Measurements from ENCODE around the gene MMP13. TPM values are rescaled to one million over a fixed set of nuclear protein-coding genes. Genes with fewer than 3 reads are reported as not detected.

Gene MMP13
- total RNA-seq, 1 donor from 2014 or later: 6.5 TPM

GRCh38 chr11:102957953-102958352 lies 2.4 kb upstream of the MMP13 start:
- no peak overlapping the region for H3K4me3 Mint-ChIP-seq (ENCODE audit: unreplicated experiment)
- no peak overlapping the region for H3K27ac Mint-ChIP-seq (ENCODE audit: unreplicated experiment)
- no peaks in the 10 kb centered on the region for H3K4me1 Mint-ChIP-seq (ENCODE audit: low read depth)
- no peaks in the 10 kb centered on the region for H3K9me3 Mint-ChIP-seq (ENCODE audit: low read depth)
- no peaks in the 10 kb centered on the region for H3K36me3 Mint-ChIP-seq (ENCODE audit: low read depth)
- H3K27me3 Mint-ChIP-seq (ENCODE audit: low read depth): no peaks in the 10 kb centered on the region
- TF ChIP-seq CTCF (IDR thresholded peaks at IDR 0.05): no peak
- no peak for DNase-seq (ENCODE audit: low spot score)

- no peak for DNase-seq (ENCODE audit: low spot score)
- Mint-ChIP-seq H3K4me3 (ENCODE audit: unreplicated experiment) (no peak overlapping the region), H3K4me1 (ENCODE audit: low read depth) (peaks cover 15% of the 10 kb centered on the region), H3K27ac (ENCODE audit: unreplicated experiment) (peak overlapping the region; percentile 73), H3K27me3 (ENCODE audit: low read depth) (no peaks in the 10 kb centered on the region), H3K36me3 (ENCODE audit: low read depth) (peaks cover 2% of the 10 kb centered on the region), H3K9me3 (ENCODE audit: low read depth) (no peaks in the 10 kb centered on the region)
- no peak for TF ChIP-seq CTCF (IDR thresholded peaks at IDR 0.05)
These were observed 4.9 kb downstream of the MMP13 start for GRCh38 chr11:102950622-102951081.

- H3K4me3 Mint-ChIP-seq (ENCODE audit: unreplicated experiment): no peak overlapping the region
- peaks cover 2% of the 10 kb centered on the region for H3K36me3 Mint-ChIP-seq (ENCODE audit: low read depth)
- TF ChIP-seq CTCF (IDR thresholded peaks at IDR 0.05): no peak
- no peak for DNase-seq (ENCODE audit: low spot score)
- no peaks in the 10 kb centered on the region for H3K9me3 Mint-ChIP-seq (ENCODE audit: low read depth)
- H3K27ac Mint-ChIP-seq (ENCODE audit: unreplicated experiment): no peak overlapping the region
- peaks cover 15% of the 10 kb centered on the region for H3K4me1 Mint-ChIP-seq (ENCODE audit: low read depth)
- H3K27me3 Mint-ChIP-seq (ENCODE audit: low read depth): no peaks in the 10 kb centered on the region
These were observed 9.3 kb downstream of the MMP13 start for GRCh38 chr11:102946237-102946636.

GRCh38 chr11:102940714-102941588 lies 14.6 kb downstream of the MMP13 start:
- TF ChIP-seq CTCF (IDR thresholded peaks at IDR 0.05): peak; percentile 96
- no peaks in the 10 kb centered on the region for H3K9me3 Mint-ChIP-seq (ENCODE audit: low read depth)
- H3K27ac Mint-ChIP-seq (ENCODE audit: unreplicated experiment): no peak overlapping the region
- DNase-seq (ENCODE audit: low spot score): no peak
- H3K27me3 Mint-ChIP-seq (ENCODE audit: low read depth): no peaks in the 10 kb centered on the region
- no peaks in the 10 kb centered on the region for H3K36me3 Mint-ChIP-seq (ENCODE audit: low read depth)
- H3K4me1 Mint-ChIP-seq (ENCODE audit: low read depth): peaks cover 12% of the 10 kb centered on the region
- H3K4me3 Mint-ChIP-seq (ENCODE audit: unreplicated experiment): peak overlapping the region; percentile 33

GRCh38 chr11:102936864-102937509 lies 18.5 kb downstream of the MMP13 start:
- Mint-ChIP-seq H3K36me3 (ENCODE audit: low read depth) (no peaks in the 10 kb centered on the region), H3K4me1 (ENCODE audit: low read depth) (peaks cover 12% of the 10 kb centered on the region), H3K27ac (ENCODE audit: unreplicated experiment) (no peak overlapping the region), H3K9me3 (ENCODE audit: low read depth) (no peaks in the 10 kb centered on the region), H3K27me3 (ENCODE audit: low read depth) (no peaks in the 10 kb centered on the region), H3K4me3 (ENCODE audit: unreplicated experiment) (no peak overlapping the region)
- TF ChIP-seq CTCF (IDR thresholded peaks at IDR 0.05): no peak
- no peak for DNase-seq (ENCODE audit: low spot score)
